NCI-H526 treated with DMSO at 0.1 percent for 48 hours (cell line): ENCODE data around the gene NPLOC4.

Experiments
- DNase-seq: peaks from one replicate; lab custom pipeline; 2025; lab: John Stamatoyannopoulos, UW

The NPLOC4 gene

DNA sequence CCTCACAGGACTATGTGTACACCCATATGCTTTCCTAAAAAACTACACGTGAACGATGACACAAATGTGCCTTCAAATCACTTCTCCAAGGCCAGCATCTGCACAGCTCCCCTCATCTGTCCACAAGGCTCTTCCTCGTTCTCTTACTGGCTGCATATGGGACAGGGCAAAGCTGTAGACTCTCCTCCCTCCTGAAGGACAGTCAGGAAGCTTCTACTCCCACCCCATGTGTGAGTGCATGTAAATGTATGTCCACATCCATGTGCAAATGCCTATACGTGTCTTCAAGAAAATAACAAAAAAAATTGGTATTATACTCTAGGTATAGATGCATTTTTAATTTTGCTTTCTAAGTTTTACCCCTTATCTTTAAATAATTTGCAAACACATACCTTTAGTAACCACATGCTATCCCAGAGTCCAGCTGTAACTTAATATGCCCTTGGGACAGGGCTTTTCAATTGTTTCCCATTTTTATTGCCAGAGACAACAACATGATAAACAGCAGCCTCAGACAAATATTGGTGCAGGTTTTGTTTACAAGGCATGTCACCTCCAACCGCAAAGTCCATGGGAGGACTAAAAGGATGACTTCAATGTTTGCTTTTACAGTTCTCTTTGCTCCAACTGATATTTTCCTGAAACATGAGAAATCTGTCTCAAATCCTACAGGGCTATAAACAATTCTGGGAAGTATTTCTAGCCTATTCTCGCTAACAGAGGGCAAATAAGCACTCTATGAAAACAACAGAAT is 53.1 kb downstream of the NPLOC4 start:
- DNase-seq, result peak; percentile 20

DNA sequence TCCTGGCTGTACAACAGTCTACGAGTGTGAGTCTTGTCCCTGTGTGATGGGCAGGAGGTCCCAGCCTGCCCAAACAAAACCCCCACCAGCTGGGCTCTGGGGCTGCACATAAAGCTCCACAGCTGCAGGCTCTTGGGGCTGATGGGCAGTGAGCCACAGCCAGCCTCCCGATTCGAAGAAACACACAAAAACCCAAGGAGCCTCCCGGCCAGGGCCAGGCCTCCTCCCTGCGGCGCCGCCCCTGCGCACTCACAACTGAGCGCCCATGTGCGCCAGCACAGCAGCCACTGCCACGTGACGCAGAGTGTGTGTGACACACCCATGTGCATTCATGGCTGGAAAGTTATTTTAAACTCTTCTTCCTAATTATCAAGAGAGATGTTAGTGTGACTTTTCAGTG is 54.2 kb downstream of the NPLOC4 start:
- no peak for DNase-seq

DNA sequence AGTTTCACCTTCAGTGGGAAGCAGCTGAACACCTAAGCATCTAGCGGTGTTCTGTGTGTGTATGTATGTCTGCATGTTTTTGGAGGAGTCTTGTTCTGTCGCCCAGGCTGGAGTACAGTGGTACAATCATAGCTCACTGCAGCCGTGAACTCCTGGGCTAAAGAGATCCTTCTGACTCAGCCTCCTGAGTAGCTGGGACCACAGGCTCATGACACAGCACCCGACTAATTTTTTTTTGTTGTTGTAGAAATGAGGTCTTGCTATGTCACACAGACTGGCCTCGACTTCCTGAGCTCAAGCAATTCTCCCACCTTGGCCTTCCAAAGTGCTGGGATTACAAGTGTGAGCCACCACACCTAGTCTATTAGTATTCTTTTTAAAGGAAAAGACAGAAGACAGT is 54.6 kb downstream of the NPLOC4 start:
- DNase-seq, result no peak

GRCh38 chr17:81581758-81582157 is 55.2 kb downstream of the NPLOC4 start:
- no peak for DNase-seq

DNA sequence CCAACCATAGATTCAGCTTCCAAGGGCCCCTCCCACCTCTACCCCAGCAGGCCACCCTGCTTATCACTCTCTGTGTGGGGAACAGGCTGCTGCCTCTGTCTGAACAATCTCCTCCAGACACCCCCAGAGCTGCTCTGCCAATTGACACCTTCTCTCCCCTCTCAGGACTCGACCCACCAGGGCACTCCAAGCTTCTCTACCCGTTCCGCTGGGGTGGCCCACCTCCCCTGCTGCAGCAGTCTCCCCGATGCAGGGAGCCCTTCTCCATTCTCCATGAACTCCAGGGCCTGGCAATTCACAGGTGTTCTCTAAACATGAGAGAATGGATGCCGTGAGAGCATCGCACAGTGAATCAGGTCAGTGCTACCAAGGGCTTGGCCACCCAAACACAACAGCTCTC is 56.4 kb downstream of the NPLOC4 start:
- DNase-seq, result no peak

- no peak for DNase-seq
These were observed 57.0 kb downstream of the NPLOC4 start for GRCh38 chr17:81579821-81580321.

DNA sequence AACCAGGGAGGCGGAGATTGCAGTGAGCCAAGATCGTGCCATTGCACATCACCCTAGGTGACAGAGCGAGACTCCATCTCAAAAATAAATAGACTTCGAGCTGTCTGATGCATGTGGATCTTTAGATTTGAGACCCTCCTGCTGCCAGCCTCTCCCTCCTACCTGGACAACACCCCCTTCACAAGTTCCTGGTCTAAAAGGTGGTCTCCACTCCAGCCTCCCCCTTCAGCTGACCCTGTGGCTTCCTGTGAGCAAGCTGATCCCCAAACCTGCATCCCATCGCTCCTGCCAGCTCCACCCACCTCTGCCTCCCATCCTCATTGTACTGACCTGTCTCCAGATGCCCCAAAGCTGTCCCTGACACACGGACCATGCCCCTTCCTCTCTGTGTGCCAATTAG is 57.6 kb downstream of the NPLOC4 start:
- DNase-seq, result no peak

DNA sequence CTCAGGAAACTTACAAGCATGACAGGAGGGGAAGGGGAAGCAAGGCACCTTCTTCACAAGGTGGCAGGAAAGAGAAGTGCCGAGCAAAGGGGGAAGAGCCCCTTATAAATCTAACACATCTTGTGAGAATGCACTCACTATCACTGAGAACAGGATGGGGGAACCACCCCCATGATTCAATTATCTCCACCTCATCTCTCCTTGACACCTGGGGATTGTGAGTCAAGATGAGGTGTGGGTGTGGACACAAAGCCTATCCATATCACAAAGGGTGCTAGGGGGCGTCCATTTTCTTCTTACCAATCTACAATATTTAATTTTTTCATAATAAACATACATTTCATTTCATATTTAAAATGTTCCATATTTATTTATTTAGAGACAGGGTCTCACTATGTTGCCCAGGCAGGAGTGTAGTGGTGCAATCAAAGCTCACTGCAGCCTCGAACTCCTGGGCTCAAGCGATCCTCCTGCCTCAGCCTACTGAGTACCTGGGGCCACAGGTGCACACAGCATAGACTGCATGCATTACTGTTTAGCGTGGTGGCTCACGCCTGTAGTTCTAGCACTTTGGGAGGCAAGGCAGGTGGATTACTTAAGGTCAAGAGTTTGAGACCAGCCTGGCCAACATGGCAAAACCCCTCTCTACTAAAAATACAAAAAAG is 58.2 kb downstream of the NPLOC4 start:
- no peak for DNase-seq

DNA sequence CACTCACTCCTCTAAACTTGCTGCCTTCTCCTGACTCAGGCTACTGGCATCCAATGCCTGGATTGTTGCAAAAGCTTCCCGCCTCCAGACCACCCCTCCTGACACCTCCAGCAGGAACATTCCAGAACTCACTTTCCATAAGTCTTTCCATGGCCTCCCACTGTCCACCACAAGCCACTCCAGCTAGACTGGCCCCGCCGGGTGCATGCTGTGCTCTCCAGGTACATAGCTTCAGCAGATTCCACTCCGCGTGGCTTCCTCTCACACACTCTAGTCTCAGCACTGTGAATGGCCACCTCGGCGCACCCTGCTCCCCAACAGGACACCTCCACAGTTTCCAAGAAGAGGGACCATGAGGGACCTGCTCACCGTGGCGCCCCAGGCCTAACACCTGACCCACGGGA is 58.9 kb downstream of the NPLOC4 start:
- no peak for DNase-seq

DNA sequence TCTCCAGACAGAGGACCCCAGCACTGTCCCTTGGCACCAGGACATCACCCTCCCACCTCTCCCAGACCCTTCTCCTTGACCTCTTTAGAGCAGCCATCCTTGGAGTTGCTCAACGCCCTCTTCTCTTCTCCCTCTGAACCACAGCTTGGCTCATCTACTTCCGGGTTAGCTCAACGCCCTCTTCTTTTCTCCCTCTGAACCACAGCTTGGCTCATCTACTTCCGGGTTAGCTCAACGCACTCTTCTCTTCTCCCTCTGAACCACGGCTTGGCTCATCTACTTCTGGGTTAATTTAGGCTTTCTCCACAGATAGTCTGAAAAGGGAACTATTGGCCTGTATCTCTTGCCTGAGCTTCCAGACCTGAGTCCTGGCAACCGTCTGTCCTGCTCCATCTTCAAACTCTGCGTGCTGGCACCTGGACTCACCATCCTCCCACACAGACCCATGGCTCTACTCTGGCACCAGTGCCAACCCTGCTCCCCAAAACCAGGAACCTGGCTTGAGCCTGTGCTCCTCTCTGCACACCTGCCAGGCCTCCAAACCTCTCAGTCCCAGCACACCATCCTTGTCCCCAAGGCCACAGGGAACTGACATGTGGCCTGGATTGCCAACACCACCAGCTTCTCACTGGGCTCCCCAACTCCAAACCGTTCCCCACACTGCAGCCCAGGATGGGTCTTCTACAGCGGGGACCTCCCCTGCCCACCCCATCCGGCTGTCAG is 59.5 kb downstream of the NPLOC4 start:
- DNase-seq, result no peak

- no peak for DNase-seq
These were observed 60.2 kb downstream of the NPLOC4 start for GRCh38 chr17:81576621-81577277.

- no peak for DNase-seq
These were observed 61.1 kb downstream of the NPLOC4 start for GRCh38 chr17:81575836-81576235.

DNA sequence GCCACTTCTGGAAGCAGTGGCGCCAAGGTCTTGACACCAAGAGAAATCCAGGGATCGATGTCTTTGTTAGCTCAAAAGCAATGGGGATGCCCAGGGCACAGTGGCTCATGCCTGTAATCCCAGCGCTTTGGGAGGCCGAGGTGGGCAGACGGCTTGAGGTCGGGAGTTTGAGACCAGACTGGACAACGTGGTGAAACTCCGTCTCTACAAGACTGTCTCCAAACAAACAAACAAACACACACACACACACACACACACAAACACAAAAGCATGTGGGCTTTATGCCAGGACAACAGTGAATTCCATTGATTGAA is 62.3 kb downstream of the NPLOC4 start:
- no peak for DNase-seq

GRCh38 chr17:81573794-81574642 is 62.9 kb downstream of the NPLOC4 start:
- no peak for DNase-seq

- no peak for DNase-seq
These were observed 64.2 kb downstream of the NPLOC4 start for GRCh38 chr17:81572563-81573168.

GRCh38 chr17:81570964-81571363 is 65.9 kb downstream of the NPLOC4 start:
- no peak for DNase-seq

- no peak for DNase-seq
These were observed 66.9 kb downstream of the NPLOC4 start for GRCh38 chr17:81569986-81570514.

- no peak for DNase-seq
These were observed 68.5 kb downstream of the NPLOC4 start for GRCh38 chr17:81568416-81568815.

- DNase-seq, result no peak
These were observed 69.7 kb downstream of the NPLOC4 start for GRCh38 chr17:81567191-81567590.

DNA sequence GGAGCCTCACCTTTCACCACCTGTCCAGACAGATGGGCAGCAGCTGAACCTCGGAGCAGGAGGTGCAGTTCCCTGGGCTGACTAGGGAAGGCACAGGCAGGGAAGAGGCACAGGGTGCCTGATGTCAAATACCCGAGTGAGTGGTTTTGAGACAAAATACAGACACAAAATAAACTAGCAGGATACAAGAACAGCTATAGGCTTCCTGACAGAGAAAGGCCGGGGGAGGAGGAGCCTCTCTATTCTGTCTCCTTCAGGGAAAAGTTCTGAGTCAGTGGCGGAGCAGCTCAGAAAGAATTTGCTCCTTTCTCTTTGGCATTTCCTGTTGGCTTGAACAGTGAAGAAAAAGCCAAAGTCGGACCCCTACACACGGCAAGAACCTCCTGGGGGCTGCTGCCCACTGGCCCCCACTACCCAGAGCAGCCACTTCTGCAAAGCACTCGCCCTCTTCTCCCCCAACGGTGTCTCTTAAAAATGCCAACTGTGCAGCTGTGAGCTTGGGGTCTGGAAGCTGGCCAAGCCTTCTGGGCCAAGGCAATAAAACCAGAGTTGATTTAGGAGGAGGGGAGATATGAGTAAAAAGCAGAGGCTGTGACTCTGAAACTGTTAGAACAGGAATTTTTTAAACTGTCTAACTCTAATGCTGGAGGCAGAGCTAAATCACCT is 70.3 kb downstream of the NPLOC4 start:
- DNase-seq, result no peak
